Neural progenitor cell (in vitro differentiated cells): ENCODE data around the gene EIF3M. TPM values are rescaled to one million over a fixed set of nuclear protein-coding genes. Genes with fewer than 3 reads are reported as not detected.

Experiments
- DNase-seq: peaks from one replicate; pipeline ENCODE4 v3.0.0-alpha.2; 2016; ENCODE audit warnings: low spot score
- H2AFZ ChIP-seq: fragments of 200-600 bp; sonication (generic); replicated peaks from 2 replicates; pipeline ENCODE4 v1.6.1; 2016; ENCODE audit warnings: antibody characterized with exemption
- H3F3A ChIP-seq: fragments of 200-600 bp; sonication (generic); 2 replicates; pipeline ENCODE4 v1.6.1; 2016; ENCODE audit warnings: antibody characterized with exemption, low read depth
- H3K27ac ChIP-seq: fragments of 200-600 bp; sonication (generic); 2 replicates; pipeline ENCODE4 v1.5.1; 2016; ENCODE audit warnings: mild to moderate bottlenecking
- H3K27me3 ChIP-seq: fragments of 200-600 bp; sonication (generic); 2 replicates; pipeline ENCODE4 v1.6.1; 2016; ENCODE audit warnings: mild to moderate bottlenecking, moderate library complexity
- H3K36me3 ChIP-seq: fragments of 200-600 bp; sonication (generic); 2 replicates; pipeline ENCODE4 v1.5.1; 2016
- H3K4me1 ChIP-seq: fragments of 200-600 bp; sonication (generic); 2 replicates; pipeline ENCODE4 v1.6.1; 2016; ENCODE audit warnings: mixed run types
- H3K4me2 ChIP-seq: fragments of 200-600 bp; sonication (generic); 2 replicates; pipeline ENCODE4 v1.6.1; 2016
- H3K4me3 ChIP-seq: fragments of 200-600 bp; sonication (generic); 2 replicates; pipeline ENCODE4 v1.5.1; 2016
- H3K79me2 ChIP-seq: fragments of 200-600 bp; sonication (generic); 2 replicates; pipeline ENCODE4 v1.6.1; 2016; ENCODE audit warnings: low read depth
- H3K9ac ChIP-seq: fragments of 200-600 bp; sonication (generic); 2 replicates; pipeline ENCODE4 v1.6.1; 2016
- H3K9me3 ChIP-seq: fragments of 200-600 bp; sonication (generic); 2 replicates; pipeline ENCODE4 v1.5.1; 2016; ENCODE audit warnings: low read depth
- H4K20me1 ChIP-seq: fragments of 200-600 bp; sonication (generic); 2 replicates; pipeline ENCODE4 v1.6.1; 2016; ENCODE audit warnings: low read depth
- H3K27ac Mint-ChIP-seq: 3 replicates; pipeline ENCODE4 v1.8.0; 2021; ENCODE audit warnings: mixed read lengths
- H3K27me3 Mint-ChIP-seq: 2 replicates; pipeline ENCODE4 v1.8.0; 2022; ENCODE audit warnings: low read depth, mild to moderate bottlenecking, inconsistent platforms, moderate library complexity, mixed read lengths; ENCODE audit not compliant: insufficient read depth
- H3K36me3 Mint-ChIP-seq: 3 replicates; pipeline ENCODE4 v1.8.0; 2021; ENCODE audit warnings: mixed read lengths
- H3K4me1 Mint-ChIP-seq: 3 replicates; pipeline ENCODE4 v1.8.0; 2021; ENCODE audit warnings: mixed read lengths
- H3K4me3 Mint-ChIP-seq: 3 replicates; pipeline ENCODE4 v1.8.0; 2021; ENCODE audit warnings: mild to moderate bottlenecking, moderate library complexity, mixed read lengths
- H3K9me3 Mint-ChIP-seq: 3 replicates; pipeline ENCODE4 v1.8.0; 2020; ENCODE audit warnings: mixed read lengths
- CTCF ChIP-seq: fragments of 200-600 bp; sonication (generic); IDR thresholded peaks from 2 replicates; pipeline ENCODE4 v1.5.1; 2017; ENCODE audit warnings: antibody characterized with exemption, mild to moderate bottlenecking
- EZH2 ChIP-seq: fragments of 200-600 bp; sonication (generic); IDR thresholded peaks from 2 replicates; pipeline ENCODE4 v1.6.1; 2017; ENCODE audit warnings: antibody characterized with exemption, mild to moderate bottlenecking, moderate library complexity
- EZH2phosphoT487 ChIP-seq: fragments of 200-600 bp; sonication (generic); IDR thresholded peaks from 2 replicates; pipeline ENCODE4 v1.6.1; 2017; ENCODE audit warnings: antibody characterized with exemption
- total RNA-seq: library from RNA; depleted of rRNA; stranded (reverse); fragments of >200 nt; gene quantifications from 2 replicates; pipeline ENCODE4 v1.2.3, GENCODE V29; 2015; ENCODE audit warnings: low replicate concordance

EIF3M gene
- total RNA-seq, 1 donor from 2014 or later = 1,051 TPM

GRCh38 chr11:32573228-32573627 lies 10.4 kb upstream of the EIF3M start:
- Histone ChIP-seq H3K79me2 (no peaks in the 10 kb centered on the region), H3K36me3 (no peaks in the 10 kb centered on the region), H3K4me3 (no peak overlapping the region), H3K9me3 (no peaks in the 10 kb centered on the region), H2AFZ (no peak overlapping the region), H3K27me3 (no peaks in the 10 kb centered on the region), H3K4me2 (no peak overlapping the region), H3K4me1 (peaks cover 11% of the 10 kb centered on the region), H3F3A (no peaks in the 10 kb centered on the region), H3K27ac (no peak overlapping the region), H4K20me1 (no peaks in the 10 kb centered on the region), H3K9ac (no peak overlapping the region)
- no peaks in the 10 kb centered on the region for H3K9me3 Mint-ChIP-seq
- TF ChIP-seq EZH2phosphoT487 (no peak), CTCF (no peak), EZH2 (no peak)
- peak overlapping the region; percentile 17 for H3K27ac Mint-ChIP-seq
- no peak overlapping the region for H3K4me3 Mint-ChIP-seq
- no peak for DNase-seq
- H3K27me3 Mint-ChIP-seq = no peaks in the 10 kb centered on the region
- no peaks in the 10 kb centered on the region for H3K4me1 Mint-ChIP-seq
- H3K36me3 Mint-ChIP-seq = no peaks in the 10 kb centered on the region

- Histone ChIP-seq H3K4me3 (no peak overlapping the region), H3K9me3 (no peaks in the 10 kb centered on the region), H3K9ac (no peak overlapping the region), H4K20me1 (no peaks in the 10 kb centered on the region), H3K36me3 (no peaks in the 10 kb centered on the region), H2AFZ (peak overlapping the region; percentile 42), H3K4me2 (no peak overlapping the region), H3F3A (no peaks in the 10 kb centered on the region), H3K79me2 (no peaks in the 10 kb centered on the region), H3K27me3 (no peaks in the 10 kb centered on the region), H3K4me1 (peaks cover 11% of the 10 kb centered on the region), H3K27ac (no peak overlapping the region)
- H3K27me3 Mint-ChIP-seq = no peaks in the 10 kb centered on the region
- no peaks in the 10 kb centered on the region for H3K9me3 Mint-ChIP-seq
- H3K27ac Mint-ChIP-seq = no peak overlapping the region
- no peaks in the 10 kb centered on the region for H3K4me1 Mint-ChIP-seq
- no peaks in the 10 kb centered on the region for H3K36me3 Mint-ChIP-seq
- TF ChIP-seq CTCF (no peak), EZH2phosphoT487 (no peak), EZH2 (no peak)
- no peak for DNase-seq
- H3K4me3 Mint-ChIP-seq = no peak overlapping the region
Measured at GRCh38 chr11:32574421-32574820, 9.2 kb upstream of the EIF3M start.

GRCh38 chr11:32575070-32575469 lies 8.6 kb upstream of the EIF3M start:
- peak overlapping the region; percentile 15 for H3K27ac Mint-ChIP-seq
- Histone ChIP-seq H3K4me2 (no peak overlapping the region), H3K36me3 (no peaks in the 10 kb centered on the region), H3K9me3 (no peaks in the 10 kb centered on the region), H3K4me1 (peaks cover 11% of the 10 kb centered on the region), H3K27ac (no peak overlapping the region), H3K9ac (no peak overlapping the region), H2AFZ (peak overlapping the region; percentile 42), H4K20me1 (no peaks in the 10 kb centered on the region), H3F3A (no peaks in the 10 kb centered on the region), H3K27me3 (no peaks in the 10 kb centered on the region), H3K4me3 (no peak overlapping the region), H3K79me2 (no peaks in the 10 kb centered on the region)
- TF ChIP-seq EZH2 = no peak
- TF ChIP-seq CTCF = no peak
- TF ChIP-seq EZH2phosphoT487 = no peak
- no peaks in the 10 kb centered on the region for H3K9me3 Mint-ChIP-seq
- H3K27me3 Mint-ChIP-seq = no peaks in the 10 kb centered on the region
- H3K4me3 Mint-ChIP-seq = no peak overlapping the region
- no peaks in the 10 kb centered on the region for H3K4me1 Mint-ChIP-seq
- no peaks in the 10 kb centered on the region for H3K36me3 Mint-ChIP-seq
- no peak for DNase-seq

GRCh38 chr11:32576456-32576855 lies 7.2 kb upstream of the EIF3M start:
- Histone ChIP-seq H3K4me3 (no peak overlapping the region), H3K4me1 (peaks cover 2% of the 10 kb centered on the region), H3F3A (no peaks in the 10 kb centered on the region), H4K20me1 (no peaks in the 10 kb centered on the region), H2AFZ (peak overlapping the region; percentile 7), H3K79me2 (no peaks in the 10 kb centered on the region), H3K27ac (no peak overlapping the region), H3K36me3 (no peaks in the 10 kb centered on the region), H3K27me3 (no peaks in the 10 kb centered on the region), H3K9ac (no peak overlapping the region), H3K9me3 (no peaks in the 10 kb centered on the region), H3K4me2 (no peak overlapping the region)
- Mint-ChIP-seq H3K27me3 (no peaks in the 10 kb centered on the region), H3K4me1 (no peaks in the 10 kb centered on the region), H3K4me3 (no peak overlapping the region), H3K36me3 (no peaks in the 10 kb centered on the region), H3K27ac (no peak overlapping the region), H3K9me3 (no peaks in the 10 kb centered on the region)
- TF ChIP-seq EZH2 = no peak
- no peak for TF ChIP-seq CTCF
- TF ChIP-seq EZH2phosphoT487 = no peak
- no peak for DNase-seq
